K562 (cell line): ENCODE measurements around the gene NFATC3. TPM values are rescaled to one million over a fixed set of nuclear protein-coding genes. Genes with fewer than 3 reads are reported as not detected.

ENCODE experiments used
- ATAC-seq: fragments of 200-7000 bp; cut with Tn5 transposase; 3 replicates; pipeline ENCODE4 v1.9.1; 2020; ENCODE audit warnings: moderate library complexity
- BruUV-seq: library from RNA; stranded (reverse); fragments of 400-500 nt; replicated peaks from 2 replicates; lab custom pipeline; 2021; lab: Mats Ljungman, UMichigan
- CTCF ChIA-PET: fragments of 300-600 bp; formaldehyde crosslinking; extraction: SDS; loops from one replicate; lab custom pipeline; 2021; ENCODE audit warnings: low intra/inter-chr PET ratio; lab: Yijun Ruan, JAX
- POLR2A ChIA-PET: fragments of 300-600, 350-650 bp; sonication (Branson Sonifier 250); formaldehyde crosslinking; extraction: SDS; loops from one replicate; lab custom pipeline; 2021; ENCODE audit warnings: antibody characterized with exemption, inconsistent platforms; lab: Yijun Ruan, JAX
- DNase-seq, 4 experiments: peaks; one replicate each; pipeline versions ENCODE4 v3.0.0 to v3.0.0-alpha.2; 2011 to 2018; ENCODE audit warnings: low spot score in 3 of 4, mixed read lengths in 3 of 4; ENCODE audit errors: extremely low read depth in 1 of 4
- FAIRE-seq: peaks from 2 replicates; lab custom pipeline; 2011; peaks lifted over from hg19 to GRCh38; lab: Jason Lieb, UNC
- H2AFZ ChIP-seq: 2 replicates; pipeline ENCODE4 v1.6.0; 2011; ENCODE audit warnings: low read depth, low read length, control low read depth, inconsistent platforms
- H3K27ac ChIP-seq: fragments of 200-600 bp; 3 replicates; pipeline ENCODE4 v1.8.0; 2011; ENCODE audit warnings: low read depth, mild to moderate bottlenecking, control low read depth, inconsistent platforms, low read length, moderate library complexity, mixed read lengths; ENCODE audit errors: extremely low read depth
- H3K27me3 ChIP-seq, 2 experiments: fragments of 300-600 bp in 1 of 2; 2 replicates in 1 of 2; 3 replicates in 1 of 2; pipeline versions ENCODE4 v1.6.0 to v1.8.0; 2011; ENCODE audit warnings: inconsistent platforms in 2 of 2, low read length in 2 of 2, mild to moderate bottlenecking in 1 of 2, mixed read lengths in 1 of 2, moderate library complexity in 1 of 2; ENCODE audit not compliant: control insufficient read depth in 2 of 2, insufficient read depth in 2 of 2
- H3K36me3 ChIP-seq: fragments of 300-600 bp; 3 replicates; pipeline ENCODE4 v1.8.0; 2011; ENCODE audit warnings: mild to moderate bottlenecking, low read length, inconsistent platforms; ENCODE audit not compliant: control insufficient read depth, insufficient read depth
- H3K4me1 ChIP-seq, 2 experiments: fragments of 200-600 bp in 1 of 2; replicated peaks in 1 of 2; 2 replicates in 1 of 2; 3 replicates in 1 of 2; pipeline versions ENCODE4 v1.5.1 to v1.8.0; 2011; ENCODE audit warnings: inconsistent platforms in 2 of 2, low read length in 2 of 2, mild to moderate bottlenecking in 1 of 2, mixed read lengths in 1 of 2, moderate library complexity in 1 of 2; ENCODE audit not compliant: control insufficient read depth in 2 of 2, insufficient read depth in 2 of 2
- H3K4me2 ChIP-seq: 2 replicates; pipeline ENCODE4 v1.6.1; 2011; ENCODE audit warnings: low read length, control low read depth, inconsistent platforms, mixed read lengths; ENCODE audit not compliant: insufficient read depth
- H3K4me3 ChIP-seq: fragments of 200-600 bp; sonication (generic), shearing (Covaris generic); 2 replicates; pipeline ENCODE4 v1.5.1; 2016; ENCODE audit warnings: control low read depth, inconsistent platforms
- H3K79me2 ChIP-seq: fragments of 200-600 bp; 3 replicates; pipeline ENCODE4 v1.8.0; 2011; ENCODE audit warnings: low read length, inconsistent platforms; ENCODE audit not compliant: control insufficient read depth, insufficient read depth
- H3K9ac ChIP-seq, 2 experiments: 2 replicates each; pipeline versions ENCODE4 v1.6.0 to v1.6.1; 2011; ENCODE audit warnings: low read depth in 2 of 2, low read length in 2 of 2, control low read depth in 1 of 2, inconsistent platforms in 1 of 2, mild to moderate bottlenecking in 1 of 2, mixed read lengths in 1 of 2; ENCODE audit not compliant: insufficient read depth in 1 of 2
- H3K9me1 ChIP-seq: one replicate; pipeline ENCODE4 v1.6.0; 2011; ENCODE audit warnings: inconsistent platforms, mild to moderate bottlenecking, low read length, moderate library complexity; ENCODE audit not compliant: control insufficient read depth, insufficient read depth
- H3K9me3 ChIP-seq: replicated peaks from 2 replicates; pipeline ENCODE4 v1.5.1; 2011; ENCODE audit warnings: low read depth, low read length, inconsistent platforms; ENCODE audit not compliant: control insufficient read depth, insufficient read depth
- H4K20me1 ChIP-seq: replicated peaks from 2 replicates; pipeline ENCODE4 v1.6.1; 2011; ENCODE audit warnings: low read length, inconsistent platforms, mixed read lengths; ENCODE audit not compliant: control insufficient read depth, insufficient read depth
- BCL6 ChIP-seq: fragments of 250-450 bp; sonication (Bioruptor Pico); IDR thresholded peaks from 2 replicates; pipeline ENCODE4 v1.4.0; 2020
- CBX3 ChIP-seq, 2 experiments: IDR thresholded peaks; 1 replicate in 1 of 2; 2 replicates in 1 of 2; pipeline ENCODE4 v1.6.1; 2012; ENCODE audit warnings: inconsistent platforms in 2 of 2, low read length in 2 of 2, borderline replicate concordance in 1 of 2, control low read depth in 1 of 2
- CHD4 ChIP-seq: fragments of 200-600 bp; sonication (generic); IDR thresholded peaks from 3 replicates; pipeline ENCODE4 v1.6.1; 2012; ENCODE audit warnings: low read depth, mild to moderate bottlenecking, mixed read lengths, low read length, inconsistent platforms; ENCODE audit not compliant: insufficient read depth, insufficient replicate concordance, poor library complexity, severe bottlenecking
- CREBBP ChIP-seq: IDR thresholded peaks from one replicate; pipeline ENCODE4 v1.6.1; 2012; ENCODE audit warnings: low read depth, mild to moderate bottlenecking, control low read depth, inconsistent platforms, low read length
- GATA2 ChIP-seq: sonication (generic); formaldehyde crosslinking; IDR thresholded peaks from 2 replicates; pipeline ENCODE4 v1.4.0; 2020; ENCODE audit warnings: mild to moderate bottlenecking, missing genetic modification reagents
- GATAD2A ChIP-seq: fragments of 450-650 bp; IDR thresholded peaks from 2 replicates; pipeline ENCODE4 v1.6.1; 2017
- HNRNPLL ChIP-seq: fragments of 200-400 bp; formaldehyde crosslinking; IDR thresholded peaks from 2 replicates; pipeline ENCODE4 v1.6.1; 2017; ENCODE audit warnings: low read length, low read depth, mild to moderate bottlenecking; ENCODE audit not compliant: poor library complexity, severe bottlenecking
- KDM1A ChIP-seq, 2 experiments: fragments of 450-650 bp; IDR thresholded peaks; 2 replicates each; pipeline ENCODE4 v1.6.1; 2016; ENCODE audit warnings: mild to moderate bottlenecking in 2 of 2
- SIN3A ChIP-seq, 2 experiments: fragments of 150-350 bp in 1 of 2; IDR thresholded peaks; 2 replicates each; pipeline ENCODE4 v1.6.1; 2011 to 2016; ENCODE audit warnings: borderline replicate concordance in 2 of 2, low read depth in 2 of 2, low read length in 2 of 2, mild to moderate bottlenecking in 2 of 2, moderate library complexity in 2 of 2; ENCODE audit not compliant: control insufficient read depth in 1 of 2
- SMAD2 ChIP-seq: fragments of 150-350 bp; IDR thresholded peaks from 2 replicates; pipeline ENCODE4 v1.6.1; 2014; ENCODE audit warnings: low read depth, mild to moderate bottlenecking, low read length
- SRSF9 ChIP-seq: fragments of 200-400 bp; formaldehyde crosslinking; IDR thresholded peaks from 2 replicates; pipeline ENCODE4 v1.6.1; 2017; ENCODE audit warnings: low read depth, low read length, borderline replicate concordance
- TAF7 ChIP-seq: fragments of 450-650 bp; IDR thresholded peaks from 2 replicates; pipeline ENCODE4 v1.6.1; 2016; ENCODE audit warnings: missing genetic modification characterization, missing compliant biosample characterization
- TGIF2 ChIP-seq: sonication (generic); formaldehyde crosslinking; IDR thresholded peaks from 2 replicates; pipeline ENCODE4 v1.8.1; 2022; ENCODE audit warnings: mild to moderate bottlenecking, missing genetic modification reagents, moderate library complexity
- ZBTB1 ChIP-seq: sonication (generic); formaldehyde crosslinking; IDR thresholded peaks from 2 replicates; pipeline ENCODE4 v1.8.1; 2023; ENCODE audit warnings: missing genetic modification reagents, low read depth, mild to moderate bottlenecking, borderline replicate concordance
- ZFP36 ChIP-seq: fragments of 150-350 bp; IDR thresholded peaks from 2 replicates; pipeline ENCODE4 v1.6.1; 2018; ENCODE audit warnings: low read length, low read depth; ENCODE audit not compliant: partially characterized antibody
- ZNF41 ChIP-seq: fragments of 250-450 bp; sonication (Bioruptor Pico); conservative IDR thresholded peaks from 2 replicates; pipeline ENCODE4 v1.4.0; 2020; ENCODE audit warnings: mild to moderate bottlenecking
- ZNF717 ChIP-seq: fragments of 250-450 bp; sonication (Bioruptor Pico); IDR thresholded peaks from 2 replicates; pipeline ENCODE4 v1.5.0; 2021
- ZZZ3 ChIP-seq: fragments of 450-650 bp; IDR thresholded peaks from 2 replicates; pipeline ENCODE4 v1.6.1; 2016; ENCODE audit warnings: antibody characterized with exemption, mild to moderate bottlenecking, moderate library complexity
- WGBS: fragments of 100-300 bp; shearing (Covaris generic); methylation state at CpG from one replicate; pipeline ENCODE4 v1.1.6; 2016; ENCODE audit warnings: low coverage, mixed read lengths; ENCODE audit not compliant: insufficient coverage; ENCODE audit errors: missing lambda C conversion rate; 5-methylcytosine and 5-hydroxymethylcytosine counted together
- in situ Hi-C: fragments of 300-500 bp; cut with MboI; formaldehyde crosslinking; loops from 4 replicates; pipeline ENCODE4 v1.15.0; 2018; ENCODE audit warnings: inconsistent platforms, mixed read lengths
- intact Hi-C: fragments of 100-400 bp; cut with micrococcal nuclease; formaldehyde crosslinking; loops from 2 replicates; pipeline ENCODE4 v1.14.2; 2022
- polyA plus RNA-seq, 8 experiments: library from polyadenylated mRNA; depleted of rRNA in 4 of 8; stranded (reverse) in 5 of 8; unstranded in 3 of 8; fragments of >200 nt; fragmentation: Nextera tagmentation in 2 of 8; fragmentation: Illumina TruSeq in 1 of 8; extraction: Ambion mirVana in 2 of 8; extraction: Trizol in 1 of 8; gene quantifications; 2 replicates each; pipeline versions ENCODE4 v1.2.1 to v1.2.3, GENCODE V29; 2011 to 2014; ENCODE audit warnings: inconsistent platforms in 1 of 8, missing spikeins in 1 of 8
- total RNA-seq, 7 experiments: library from RNA; depleted of rRNA in 6 of 7; stranded (reverse); fragments of >200 nt in 6 of 7; fragmentation: Illumina TruSeq in 2 of 7; extraction: Trizol in 2 of 7; gene quantifications; 2 replicates each; pipeline versions ENCODE4 v1.2.1 to v1.2.3, GENCODE V29; 2011 to 2021; ENCODE audit warnings: low replicate concordance in 1 of 7
- TF ChIP-seq, protein P1 (sequence below): fragments of 250-450 bp; sonication (Bioruptor Pico); IDR thresholded peaks from 2 replicates; pipeline ENCODE4 v1.4.0; 2020; ENCODE audit warnings: mild to moderate bottlenecking, moderate library complexity

Gene NFATC3
- total and polyA plus RNA-seq, 9 of the 15 experiments (the other 6 are each of a cell fraction or from before 2014, with no cell fraction given) = 15.7 to 98.4 (median 59.4) TPM

DNA sequence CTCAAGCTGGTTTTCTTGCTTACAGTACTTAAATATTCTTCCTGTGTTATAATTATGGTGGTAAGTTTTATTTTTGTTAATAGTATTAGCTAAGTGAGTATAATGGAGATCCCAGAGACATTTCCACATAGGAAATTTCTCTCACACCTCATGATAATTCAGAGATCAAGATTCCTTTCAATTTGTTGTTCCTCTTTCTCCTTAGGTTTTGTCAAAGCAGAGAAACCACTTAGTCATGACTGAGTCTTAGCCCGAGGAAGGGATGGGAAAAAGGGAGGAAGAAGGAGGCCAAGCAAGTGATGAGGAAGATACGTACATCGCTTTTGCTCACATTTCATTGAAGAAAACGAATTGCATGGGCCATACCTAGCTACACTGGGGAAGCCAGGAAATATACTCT, 132.3 kb downstream of the NFATC3 start:
- DNase-seq (no peak), FAIRE-seq (no peak), ATAC-seq (no peak)
- no peaks in the 10 kb centered on the region; the same call in 1 of the 2 replicates for H4K20me1 ChIP-seq
- in situ Hi-C loops = no loop called here
- H3K27me3 ChIP-seq = no peaks in the 10 kb centered on the region
- no peak overlapping the region for H3K4me2 ChIP-seq
- H3K36me3 ChIP-seq = peaks cover 56% of the 10 kb centered on the region; the same call in 2 of the 3 replicates
- H2AFZ ChIP-seq = no peak overlapping the region
- no peaks in the 10 kb centered on the region for H3K9me1 ChIP-seq
- intact Hi-C loops = no loop called here
- H3K4me3 ChIP-seq = no peak overlapping the region
- H3K9me3 ChIP-seq = no peaks in the 10 kb centered on the region
- no peak overlapping the region for H3K27ac ChIP-seq
- no peak for TF ChIP-seq HNRNPLL
- TF ChIP-seq TGIF2 (CRISPR knock-in tag) = no peak
- no peak for TF ChIP-seq GATA2 (CRISPR knock-in tag)
- no peak for TF ChIP-seq SMAD2
- no peak for TF ChIP-seq CHD4
- no peak for TF ChIP-seq KDM1A (IDR thresholded peaks at IDR 0.05)
- no peak for TF ChIP-seq ZBTB1 (CRISPR knock-in tag)
- TF ChIP-seq SIN3A (IDR thresholded peaks at IDR 0.05; ENCODE audit: borderline replicate concordance in 2 of 2, control insufficient read depth in 1 of 2, low read depth in 2 of 2, low read length in 2 of 2) = no peak
- TF ChIP-seq ZNF717 = no peak
- TF ChIP-seq TAF7 (tag) = no peak
- TF ChIP-seq, protein P1, sequence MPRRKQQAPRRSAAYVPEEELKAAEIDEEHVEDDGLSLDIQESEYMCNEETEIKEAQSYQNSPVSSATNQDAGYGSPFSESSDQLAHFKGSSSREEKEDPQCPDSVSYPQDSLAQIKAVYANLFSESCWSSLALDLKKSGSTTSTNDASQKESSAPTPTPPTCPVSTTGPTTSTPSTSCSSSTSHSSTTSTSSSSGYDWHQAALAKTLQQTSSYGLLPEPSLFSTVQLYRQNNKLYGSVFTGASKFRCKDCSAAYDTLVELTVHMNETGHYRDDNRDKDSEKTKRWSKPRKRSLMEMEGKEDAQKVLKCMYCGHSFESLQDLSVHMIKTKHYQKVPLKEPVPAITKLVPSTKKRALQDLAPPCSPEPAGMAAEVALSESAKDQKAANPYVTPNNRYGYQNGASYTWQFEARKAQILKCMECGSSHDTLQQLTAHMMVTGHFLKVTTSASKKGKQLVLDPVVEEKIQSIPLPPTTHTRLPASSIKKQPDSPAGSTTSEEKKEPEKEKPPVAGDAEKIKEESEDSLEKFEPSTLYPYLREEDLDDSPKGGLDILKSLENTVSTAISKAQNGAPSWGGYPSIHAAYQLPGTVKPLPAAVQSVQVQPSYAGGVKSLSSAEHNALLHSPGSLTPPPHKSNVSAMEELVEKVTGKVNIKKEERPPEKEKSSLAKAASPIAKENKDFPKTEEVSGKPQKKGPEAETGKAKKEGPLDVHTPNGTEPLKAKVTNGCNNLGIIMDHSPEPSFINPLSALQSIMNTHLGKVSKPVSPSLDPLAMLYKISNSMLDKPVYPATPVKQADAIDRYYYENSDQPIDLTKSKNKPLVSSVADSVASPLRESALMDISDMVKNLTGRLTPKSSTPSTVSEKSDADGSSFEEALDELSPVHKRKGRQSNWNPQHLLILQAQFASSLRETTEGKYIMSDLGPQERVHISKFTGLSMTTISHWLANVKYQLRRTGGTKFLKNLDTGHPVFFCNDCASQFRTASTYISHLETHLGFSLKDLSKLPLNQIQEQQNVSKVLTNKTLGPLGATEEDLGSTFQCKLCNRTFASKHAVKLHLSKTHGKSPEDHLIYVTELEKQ = no peak
- TF ChIP-seq SRSF9 = no peak
- no peak for TF ChIP-seq BCL6 (CRISPR knock-in tag)
- TF ChIP-seq CBX3 (IDR thresholded peaks at IDR 0.05; ENCODE audit: borderline replicate concordance in 1 of 2, low read length in 2 of 2) = no peak
- no peak for TF ChIP-seq CREBBP
- TF ChIP-seq ZNF41 (CRISPR knock-in tag) = no peak
- TF ChIP-seq ZFP36 = no peak
- no peak for TF ChIP-seq ZZZ3
- no peak for TF ChIP-seq GATAD2A
- no peak overlapping the region for H3K9ac ChIP-seq
- CTCF ChIA-PET = no interaction called here
- peaks cover 0 to 8% of the 10 kb centered on the region in 2 experiments; a peak in 2 of 5 replicates for H3K4me1 ChIP-seq
- no TSS peak for BruUV-seq
- H3K79me2 ChIP-seq = peaks cover 42% of the 10 kb centered on the region
- 82% methylated on average over 4 of the region's 4 CpGs for WGBS
- POLR2A ChIA-PET = interaction anchor here (0.6 to 2.3 kb wide), 4 partner anchors 11 to 352 kb away, joined by 3 to 8 read pairs (median 5); no protein-coding TSS in a partner anchor
